Measurements from ENCODE around the gene KCNK5.

The KCNK5 gene

GRCh38 chr6:39210450-39210849 lies 18.8 kb downstream of the KCNK5 start:
- no peak overlapping the region for H3K4me3 ChIP-seq (ENCODE audit: low read depth, low read length)
- no peak for TF ChIP-seq CTCF (IDR thresholded peaks at IDR 0.05; ENCODE audit: borderline replicate concordance, insufficient read depth, low read depth, low read length)

GRCh38 chr6:39209911-39210310 lies 19.4 kb downstream of the KCNK5 start:
- H3K4me3 ChIP-seq (ENCODE audit: low read depth, low read length): no peak overlapping the region
- no peak for TF ChIP-seq CTCF (IDR thresholded peaks at IDR 0.05; ENCODE audit: borderline replicate concordance, insufficient read depth, low read depth, low read length)

- no peak overlapping the region for H3K4me3 ChIP-seq (ENCODE audit: low read depth, low read length)
- no peak for TF ChIP-seq CTCF (IDR thresholded peaks at IDR 0.05; ENCODE audit: borderline replicate concordance, insufficient read depth, low read depth, low read length)
These were observed 19.9 kb downstream of the KCNK5 start for GRCh38 chr6:39209360-39209811.

GRCh38 chr6:39208223-39208739 lies 21.0 kb downstream of the KCNK5 start:
- TF ChIP-seq CTCF (IDR thresholded peaks at IDR 0.05; ENCODE audit: borderline replicate concordance, insufficient read depth, low read depth, low read length): no peak
- H3K4me3 ChIP-seq (ENCODE audit: low read depth, low read length): no peak overlapping the region

GRCh38 chr6:39207416-39208222 lies 21.7 kb downstream of the KCNK5 start:
- no peak overlapping the region for H3K4me3 ChIP-seq (ENCODE audit: low read depth, low read length)
- no peak for TF ChIP-seq CTCF (IDR thresholded peaks at IDR 0.05; ENCODE audit: borderline replicate concordance, insufficient read depth, low read depth, low read length)

- no peak overlapping the region for H3K4me3 ChIP-seq (ENCODE audit: low read depth, low read length)
- TF ChIP-seq CTCF (IDR thresholded peaks at IDR 0.05; ENCODE audit: borderline replicate concordance, insufficient read depth, low read depth, low read length): no peak
These were observed 23.0 kb downstream of the KCNK5 start for GRCh38 chr6:39206250-39206721.
